ENCODE measurements around the gene HLA-DPB1. TPM values are rescaled to one million over a fixed set of nuclear protein-coding genes. Genes with fewer than 3 reads are reported as not detected.

The HLA-DPB1 gene
- polyA plus RNA-seq, 1 donor from 2014 or later, result 2.3 TPM

GRCh38 chr6:33124947-33125346 is 49.2 kb downstream of the HLA-DPB1 start:
- Histone ChIP-seq H3K4me3 (ENCODE audit: low read length) (no peak overlapping the region), H3K4me2 (ENCODE audit: low read length) (no peak overlapping the region), H3K79me2 (replicated peaks; ENCODE audit: insufficient read depth, low read length) (no peaks in the 10 kb centered on the region)

DNA sequence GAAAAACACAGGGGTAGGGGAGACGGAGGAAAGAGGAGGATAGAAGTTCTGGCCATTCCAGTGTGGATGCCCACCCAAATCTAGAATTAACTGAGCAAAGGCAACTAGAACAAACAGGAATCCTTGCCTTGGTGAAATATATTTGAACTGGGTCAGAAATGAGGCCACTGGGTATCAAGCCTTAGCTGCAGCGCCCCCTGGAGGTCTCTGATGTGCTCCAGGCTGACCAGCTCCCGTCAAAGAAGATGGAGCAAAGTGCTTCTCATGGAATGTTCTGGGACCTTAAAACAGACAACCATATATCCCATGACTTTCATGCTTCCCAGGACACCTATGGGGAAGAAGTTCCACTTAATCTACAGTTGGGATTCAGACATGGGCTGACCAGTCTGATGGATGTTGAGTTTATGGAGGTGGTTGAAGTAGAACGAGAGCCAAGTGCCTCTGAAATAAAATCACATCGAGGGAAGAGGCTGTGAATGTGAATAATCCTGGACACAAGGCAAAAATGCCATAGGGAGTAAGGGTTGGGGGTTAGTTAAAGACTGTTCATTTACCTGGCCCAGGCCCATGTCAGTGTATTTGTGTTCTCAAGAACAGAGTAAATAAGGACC is 50.4 kb downstream of the HLA-DPB1 start:
- Histone ChIP-seq H4K20me1 (ENCODE audit: insufficient read depth) (no peaks in the 10 kb centered on the region), H3K36me3 (ENCODE audit: insufficient read depth, low read length) (no peaks in the 10 kb centered on the region), H3K4me2 (ENCODE audit: low read length) (no peak overlapping the region), H3F3A (ENCODE audit: insufficient read depth, low read length, poor library complexity, severe bottlenecking) (no peaks in the 10 kb centered on the region), H3K9ac (ENCODE audit: low read length) (no peak overlapping the region), H3K27me3 (ENCODE audit: insufficient read depth, low read depth, low read length) (no peaks in the 10 kb centered on the region), H2AFZ (ENCODE audit: low read depth, low read length) (no peak overlapping the region), H3K27ac (ENCODE audit: low read length) (no peak overlapping the region), H3K9me2 (ENCODE audit: insufficient read depth, low read length) (no peaks in the 10 kb centered on the region), H3K79me2 (replicated peaks; ENCODE audit: insufficient read depth, low read length) (no peaks in the 10 kb centered on the region), H3K4me3 (ENCODE audit: low read length) (no peak overlapping the region), H3K9me3 (ENCODE audit: low read length) (peaks cover 11% of the 10 kb centered on the region)
- TF ChIP-seq, protein P1, sequence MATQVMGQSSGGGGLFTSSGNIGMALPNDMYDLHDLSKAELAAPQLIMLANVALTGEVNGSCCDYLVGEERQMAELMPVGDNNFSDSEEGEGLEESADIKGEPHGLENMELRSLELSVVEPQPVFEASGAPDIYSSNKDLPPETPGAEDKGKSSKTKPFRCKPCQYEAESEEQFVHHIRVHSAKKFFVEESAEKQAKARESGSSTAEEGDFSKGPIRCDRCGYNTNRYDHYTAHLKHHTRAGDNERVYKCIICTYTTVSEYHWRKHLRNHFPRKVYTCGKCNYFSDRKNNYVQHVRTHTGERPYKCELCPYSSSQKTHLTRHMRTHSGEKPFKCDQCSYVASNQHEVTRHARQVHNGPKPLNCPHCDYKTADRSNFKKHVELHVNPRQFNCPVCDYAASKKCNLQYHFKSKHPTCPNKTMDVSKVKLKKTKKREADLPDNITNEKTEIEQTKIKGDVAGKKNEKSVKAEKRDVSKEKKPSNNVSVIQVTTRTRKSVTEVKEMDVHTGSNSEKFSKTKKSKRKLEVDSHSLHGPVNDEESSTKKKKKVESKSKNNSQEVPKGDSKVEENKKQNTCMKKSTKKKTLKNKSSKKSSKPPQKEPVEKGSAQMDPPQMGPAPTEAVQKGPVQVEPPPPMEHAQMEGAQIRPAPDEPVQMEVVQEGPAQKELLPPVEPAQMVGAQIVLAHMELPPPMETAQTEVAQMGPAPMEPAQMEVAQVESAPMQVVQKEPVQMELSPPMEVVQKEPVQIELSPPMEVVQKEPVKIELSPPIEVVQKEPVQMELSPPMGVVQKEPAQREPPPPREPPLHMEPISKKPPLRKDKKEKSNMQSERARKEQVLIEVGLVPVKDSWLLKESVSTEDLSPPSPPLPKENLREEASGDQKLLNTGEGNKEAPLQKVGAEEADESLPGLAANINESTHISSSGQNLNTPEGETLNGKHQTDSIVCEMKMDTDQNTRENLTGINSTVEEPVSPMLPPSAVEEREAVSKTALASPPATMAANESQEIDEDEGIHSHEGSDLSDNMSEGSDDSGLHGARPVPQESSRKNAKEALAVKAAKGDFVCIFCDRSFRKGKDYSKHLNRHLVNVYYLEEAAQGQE (IDR thresholded peaks at IDR 0.05; ENCODE audit: borderline replicate concordance), result no peak

More at GRCh38 chr6:33124947-33125346, 49.2 kb downstream of the HLA-DPB1 start:
- no peak overlapping the region for H3K27ac ChIP-seq (ENCODE audit: low read length)
- no peaks in the 10 kb centered on the region for H4K20me1 ChIP-seq (ENCODE audit: insufficient read depth)
- H3K9me2 ChIP-seq (ENCODE audit: insufficient read depth, low read length), result no peaks in the 10 kb centered on the region
- TF ChIP-seq RAD21 (conservative IDR thresholded peaks at IDR 0.05) (no peak), EP300 (conservative IDR thresholded peaks at IDR 0.05; ENCODE audit: poor library complexity, severe bottlenecking) (no peak)
- H3F3A ChIP-seq (ENCODE audit: insufficient read depth, low read length, poor library complexity, severe bottlenecking), result no peaks in the 10 kb centered on the region
- H2AFZ ChIP-seq (ENCODE audit: low read depth, low read length), result no peak overlapping the region
- H3K36me3 ChIP-seq (ENCODE audit: insufficient read depth, low read length), result no peaks in the 10 kb centered on the region
- H3K9me3 ChIP-seq (ENCODE audit: low read length), result peaks cover 11% of the 10 kb centered on the region
- no peak overlapping the region for H3K9ac ChIP-seq (ENCODE audit: low read length)
- H3K27me3 ChIP-seq (ENCODE audit: insufficient read depth, low read depth, low read length), result no peaks in the 10 kb centered on the region

DNA sequence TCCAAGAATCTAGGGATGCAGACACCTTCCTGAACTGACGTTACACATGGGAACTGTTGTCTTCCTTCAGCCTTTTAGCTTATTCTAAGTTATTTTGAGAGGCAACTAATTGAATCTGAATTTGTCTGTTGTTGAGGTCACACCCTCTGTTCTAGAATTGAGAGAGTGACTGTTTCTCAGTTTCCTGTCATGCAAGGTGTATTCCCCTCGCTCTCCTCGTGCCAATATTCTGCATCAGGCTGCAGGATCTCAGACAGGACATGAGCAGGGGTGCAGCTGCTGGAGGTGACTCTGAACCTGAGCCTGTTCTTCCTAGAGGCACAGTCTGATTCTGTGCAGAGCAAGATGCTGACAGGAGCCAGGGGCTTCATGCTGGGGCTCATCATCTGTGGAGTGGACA is 52.5 kb downstream of the HLA-DPB1 start:
- no peaks in the 10 kb centered on the region for H3K36me3 ChIP-seq (ENCODE audit: insufficient read depth, low read length)
- H2AFZ ChIP-seq (ENCODE audit: low read depth, low read length), result no peak overlapping the region
- no peaks in the 10 kb centered on the region for H3K27me3 ChIP-seq (ENCODE audit: insufficient read depth, low read depth, low read length)

More for the DNA sequence above, 52.5 kb downstream of the HLA-DPB1 start:
- no peak overlapping the region for H3K4me2 ChIP-seq (ENCODE audit: low read length)
- no peaks in the 10 kb centered on the region for H3F3A ChIP-seq (ENCODE audit: insufficient read depth, low read length, poor library complexity, severe bottlenecking)
- TF ChIP-seq, protein P2, sequence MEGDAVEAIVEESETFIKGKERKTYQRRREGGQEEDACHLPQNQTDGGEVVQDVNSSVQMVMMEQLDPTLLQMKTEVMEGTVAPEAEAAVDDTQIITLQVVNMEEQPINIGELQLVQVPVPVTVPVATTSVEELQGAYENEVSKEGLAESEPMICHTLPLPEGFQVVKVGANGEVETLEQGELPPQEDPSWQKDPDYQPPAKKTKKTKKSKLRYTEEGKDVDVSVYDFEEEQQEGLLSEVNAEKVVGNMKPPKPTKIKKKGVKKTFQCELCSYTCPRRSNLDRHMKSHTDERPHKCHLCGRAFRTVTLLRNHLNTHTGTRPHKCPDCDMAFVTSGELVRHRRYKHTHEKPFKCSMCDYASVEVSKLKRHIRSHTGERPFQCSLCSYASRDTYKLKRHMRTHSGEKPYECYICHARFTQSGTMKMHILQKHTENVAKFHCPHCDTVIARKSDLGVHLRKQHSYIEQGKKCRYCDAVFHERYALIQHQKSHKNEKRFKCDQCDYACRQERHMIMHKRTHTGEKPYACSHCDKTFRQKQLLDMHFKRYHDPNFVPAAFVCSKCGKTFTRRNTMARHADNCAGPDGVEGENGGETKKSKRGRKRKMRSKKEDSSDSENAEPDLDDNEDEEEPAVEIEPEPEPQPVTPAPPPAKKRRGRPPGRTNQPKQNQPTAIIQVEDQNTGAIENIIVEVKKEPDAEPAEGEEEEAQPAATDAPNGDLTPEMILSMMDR (IDR thresholded peaks at IDR 0.05; ENCODE audit: poor library complexity, severe bottlenecking), result no peak
- TF ChIP-seq EP300 (conservative IDR thresholded peaks at IDR 0.05; ENCODE audit: poor library complexity, severe bottlenecking), result no peak
- no peak for TF ChIP-seq SMC3 (conservative IDR thresholded peaks at IDR 0.05; ENCODE audit: poor library complexity)
- TF ChIP-seq RAD21 (conservative IDR thresholded peaks at IDR 0.05), result no peak
- H3K79me2 ChIP-seq (replicated peaks; ENCODE audit: insufficient read depth, low read length), result no peaks in the 10 kb centered on the region
- H3K9ac ChIP-seq (ENCODE audit: low read length), result no peak overlapping the region
- no peaks in the 10 kb centered on the region for H3K9me2 ChIP-seq (ENCODE audit: insufficient read depth, low read length)
- H3K9me3 ChIP-seq (ENCODE audit: low read length), result peaks cover 5% of the 10 kb centered on the region
- no peak overlapping the region for H3K27ac ChIP-seq (ENCODE audit: low read length)
- H3K4me3 ChIP-seq (ENCODE audit: low read length), result no peak overlapping the region
- no peaks in the 10 kb centered on the region for H4K20me1 ChIP-seq (ENCODE audit: insufficient read depth)

Data from neural cell (in vitro differentiated cells).